ENCODE data around the gene LHX1. TPM values are rescaled to one million over a fixed set of nuclear protein-coding genes. Genes with fewer than 3 reads are reported as not detected.

Gene LHX1
- total RNA-seq, 6 donors from 2014 or later: not detected

- Histone ChIP-seq H3K9me3 (no peaks in the 10 kb centered on the region), H3K4me1 (peaks cover 20 to 27% (median 23%) of the 10 kb centered on the region in 4 donors), H3K4me3 (peak overlapping the region; percentile 62 to 96 (median 80)), H3K36me3 (peaks cover 0 to 27% (median 0%) of the 10 kb centered on the region in 4 donors), H3K27me3 (peaks cover 0 to 39% (median 20%) of the 10 kb centered on the region in 4 donors), H3K27ac (peak overlapping the region; percentile 85 to 97 (median 93))
- DNase-seq: no peak
- 4 to 5% methylated on average over 10 to 22 of the region's 26 CpGs for WGBS, 2 donors
- TF ChIP-seq CTCF (IDR thresholded peaks at IDR 0.05): no peak
- no peak for TF ChIP-seq POLR2A (IDR thresholded peaks at IDR 0.05)
- TF ChIP-seq POLR2AphosphoS5 (IDR thresholded peaks at IDR 0.05): no peak
- TF ChIP-seq EP300 (IDR thresholded peaks at IDR 0.05): no peak
- ATAC-seq (ENCODE audit: low FRiP score in 2 of 2): peak; percentile 76 to 81
These were observed 10.8 kb downstream of the LHX1 start for GRCh38 chr17:36947922-36948716.

- peaks cover 0 to 32% (median 16%) of the 10 kb centered on the region in 4 donors for H3K27me3 ChIP-seq
- TF ChIP-seq CTCF (IDR thresholded peaks at IDR 0.05) (no peak), POLR2AphosphoS5 (IDR thresholded peaks at IDR 0.05) (peak; percentile 91 to 92), EP300 (IDR thresholded peaks at IDR 0.05) (no peak), POLR2A (IDR thresholded peaks at IDR 0.05) (peak in 3 of 4 donors; percentile 34 to 88 (median 64))
- peak; percentile 97 to 100 for DNase-seq
- H3K27ac ChIP-seq: peak within 1 kb of the TSS; percentile 85 to 97 (median 93)
- peak within 1 kb of the TSS; percentile 62 to 99 (median 95) for H3K4me3 ChIP-seq
- no peaks in the 10 kb centered on the region for H3K9me3 ChIP-seq
- peak; percentile 99 to 100 for ATAC-seq (ENCODE audit: low FRiP score in 2 of 2)
- H3K4me1 ChIP-seq: peaks cover 20 to 27% (median 22%) of the 10 kb centered on the region in 4 donors
- 0% methylated on average over 8 to 51 of the region's 90 CpGs for WGBS, 2 donors
- peaks cover 4 to 34% (median 7%) of the 10 kb centered on the region in 4 donors for H3K36me3 ChIP-seq
These were observed 11.6 kb downstream of the LHX1 start, which contains the start of gene AATF for GRCh38 chr17:36948717-36949460. TSS of gene AATF (plus strand) at chr17:36948954. CDS start at chr17:36949126, 172 bp downstream.

- H3K9me3 ChIP-seq: no peaks in the 10 kb centered on the region
- peak overlapping the region; percentile 62 to 99 (median 95) for H3K4me3 ChIP-seq
- peaks cover 9 to 40% (median 13%) of the 10 kb centered on the region in 4 donors for H3K36me3 ChIP-seq
- TF ChIP-seq POLR2A (IDR thresholded peaks at IDR 0.05) (no peak), EP300 (IDR thresholded peaks at IDR 0.05) (no peak)
- DNase-seq (no peak), ATAC-seq (ENCODE audit: low FRiP score in 2 of 2) (no peak)
- WGBS, 2 donors: 12 to 13% methylated on average over 9 of the region's 9 CpGs
- peak overlapping the region; percentile 85 to 97 (median 93) for H3K27ac ChIP-seq
- peaks cover 0 to 28% (median 14%) of the 10 kb centered on the region in 4 donors for H3K27me3 ChIP-seq
- H3K4me1 ChIP-seq: peaks cover 20 to 27% (median 22%) of the 10 kb centered on the region in 4 donors
These were observed 12.2 kb downstream of the LHX1 start for GRCh38 chr17:36949461-36949927.

GRCh38 chr17:36950027-36950426 lies 12.8 kb downstream of the LHX1 start:
- H3K36me3 ChIP-seq: peaks cover 9 to 46% (median 18%) of the 10 kb centered on the region in 4 donors
- H3K9me3 ChIP-seq: no peaks in the 10 kb centered on the region
- no peak for DNase-seq
- no peak overlapping the region for H3K27ac ChIP-seq
- ATAC-seq (ENCODE audit: low FRiP score in 2 of 2): no peak
- H3K27me3 ChIP-seq: peaks cover 0 to 23% (median 12%) of the 10 kb centered on the region in 4 donors
- H3K4me1 ChIP-seq: peaks cover 20 to 27% (median 22%) of the 10 kb centered on the region in 4 donors
- TF ChIP-seq CTCF (IDR thresholded peaks at IDR 0.05): no peak
- no peak for TF ChIP-seq EP300 (IDR thresholded peaks at IDR 0.05)
- no peak for TF ChIP-seq POLR2A (IDR thresholded peaks at IDR 0.05)
- no peak for TF ChIP-seq POLR2AphosphoS5 (IDR thresholded peaks at IDR 0.05)
- H3K4me3 ChIP-seq: peak overlapping the region; percentile 62 to 99 (median 95)
- 58 to 59% methylated on average over 8 of the region's 8 CpGs for WGBS, 2 donors
